Pancreas (tissue), 10 donors: ENCODE data around the gene CRELD1. TPM values are rescaled to one million over a fixed set of nuclear protein-coding genes. Genes with fewer than 3 reads are reported as not detected.
A peak's percentile ranks its signal among the peaks of the same experiment; 100 is the strongest.

ENCODE experiments used
- ATAC-seq, 4 donors: fragments of 200-7000 bp; cut with Tn5 transposase; one replicate each; pipeline versions ENCODE4 v1.8.0 to v1.9.1; 2020; ENCODE audit warnings: mild to moderate bottlenecking in 4 of 4, moderate library complexity in 4 of 4
- DNase-seq, 6 donors: peaks; one replicate each; pipeline ENCODE4 v3.0.0-alpha.2; 2020
- FAIRE-seq: peaks from 2 replicates; lab custom pipeline; 2012; peaks lifted over from hg19 to GRCh38; lab: Jason Lieb, UNC
- H3K27ac ChIP-seq, 4 donors: fragments of 200-600 bp; sonication (generic); 1 replicate in 3 of 4; 2 replicates in 1 of 4; pipeline versions ENCODE4 v1.5.0 to v1.8.0; 2020
- H3K27me3 ChIP-seq, 4 donors: fragments of 200-600 bp; one replicate each; pipeline ENCODE4 v1.8.0; 2021
- H3K36me3 ChIP-seq, 3 donors: fragments of 200-600 bp; sonication (generic) in 1 of 3; one replicate each; pipeline versions ENCODE4 v1.5.0 to v1.8.0; 2020 to 2021
- H3K4me1 ChIP-seq, 3 donors: fragments of 200-600 bp; one replicate each; pipeline ENCODE4 v1.8.0; 2021
- H3K4me3 ChIP-seq, 4 donors: fragments of 200-600 bp; sonication (generic) in 2 of 4; one replicate each; pipeline versions ENCODE4 v1.5.0 to v1.8.0; 2020 to 2021
- H3K9me3 ChIP-seq, 4 donors: fragments of 200-600 bp; one replicate each; pipeline ENCODE4 v1.8.0; 2021
- WGBS, 2 donors: extraction: QIAGEN DNeasy Blood & Tissue Kit; methylation state at CpG; one replicate each; pipeline ENCODE4 v1.1.7; 2013; 5-methylcytosine and 5-hydroxymethylcytosine counted together
- intact Hi-C, 3 donors: fragments of 100-400 bp; cut with DNase I; formaldehyde crosslinking; loops; one replicate each; pipeline versions ENCODE4 v1.11.1 to v1.14.2; 2022
- polyA plus RNA-seq, 2 donors: library from polyadenylated mRNA; stranded (reverse); fragments of 200-250 nt; gene quantifications; one replicate each; pipeline ENCODE4 v1.2.3, GENCODE V29; 2013
- total RNA-seq, 6 donors: library from RNA; stranded (reverse); fragmentation: NEBNext Ultra II Directional in 4 of 6; extraction: Animal tissue kit (Norgen Biotek cat#: 25700) in 4 of 6; gene quantifications; one replicate each; pipeline versions ENCODE4 v1.2.1 to v1.2.4, GENCODE V29; 2021 to 2023
- TF ChIP-seq, protein P1 (sequence below), 4 donors: fragments of 200-600 bp; sonication (generic) in 3 of 4; IDR thresholded peaks; one replicate each; pipeline versions ENCODE4 v1.5.0 to v1.8.0; 2021; ENCODE audit warnings: antibody characterized with exemption in 4 of 4
- donor health status: healthy with polysubstance abuse.
- donor health status: DM: no; HTN: no; CAD: no; lungs with moderate emphysema.
- donor health status: DM: no; HTN: no; CAD: no.
- donor health status: control.
- donor health status: control.
- donor health status: Bipolar disorder and iron deficiency.
- donor health status: DM: yes; HTN: yes; CAD: no.
- donor health status: DM: no; HTN: no; CAD: no.
- donor health status: DM: no; HTN: no; CAD: no.
- donor health status: DM: yes; HTN: yes; CAD: no.

The CRELD1 gene
- total and polyA plus RNA-seq, 8 donors = 11.3 to 45.9 (median 13.9) TPM

DNA sequence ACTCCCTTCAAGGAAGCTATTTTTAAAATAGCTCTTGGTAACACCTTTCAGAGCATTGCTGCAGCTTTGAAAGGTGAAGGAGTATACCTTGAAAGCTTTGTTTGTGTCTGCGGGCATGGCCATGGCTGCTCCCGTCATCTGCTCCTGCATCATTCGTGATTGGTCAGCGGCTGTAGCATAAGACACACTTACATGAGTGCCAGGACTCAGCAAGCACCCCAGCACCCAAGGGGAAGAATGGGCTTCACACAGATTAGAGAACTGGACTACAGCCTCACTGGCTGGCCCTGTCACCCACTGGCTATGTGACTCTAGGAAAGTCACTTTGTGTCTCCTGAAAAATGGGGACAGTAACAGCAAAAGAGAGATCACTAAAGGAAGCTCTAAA is 36.0 kb downstream of the CRELD1 start:
- no peak overlapping the region for H3K27ac ChIP-seq
- ATAC-seq (no peak), DNase-seq (peak in 1 of 6 donors; percentile 17), FAIRE-seq (no peak)
- H3K9me3 ChIP-seq = no peaks in the 10 kb centered on the region
- H3K27me3 ChIP-seq = no peaks in the 10 kb centered on the region
- H3K4me3 ChIP-seq = no peak overlapping the region
- 96 to 97% methylated on average over 4 of the region's 4 CpGs for WGBS, 2 donors
- intact Hi-C loops = no loop called here
- H3K4me1 ChIP-seq = no peaks in the 10 kb centered on the region
- H3K36me3 ChIP-seq = peaks cover 0 to 43% (median 16%) of the 10 kb centered on the region in 3 donors
- TF ChIP-seq, protein P1, sequence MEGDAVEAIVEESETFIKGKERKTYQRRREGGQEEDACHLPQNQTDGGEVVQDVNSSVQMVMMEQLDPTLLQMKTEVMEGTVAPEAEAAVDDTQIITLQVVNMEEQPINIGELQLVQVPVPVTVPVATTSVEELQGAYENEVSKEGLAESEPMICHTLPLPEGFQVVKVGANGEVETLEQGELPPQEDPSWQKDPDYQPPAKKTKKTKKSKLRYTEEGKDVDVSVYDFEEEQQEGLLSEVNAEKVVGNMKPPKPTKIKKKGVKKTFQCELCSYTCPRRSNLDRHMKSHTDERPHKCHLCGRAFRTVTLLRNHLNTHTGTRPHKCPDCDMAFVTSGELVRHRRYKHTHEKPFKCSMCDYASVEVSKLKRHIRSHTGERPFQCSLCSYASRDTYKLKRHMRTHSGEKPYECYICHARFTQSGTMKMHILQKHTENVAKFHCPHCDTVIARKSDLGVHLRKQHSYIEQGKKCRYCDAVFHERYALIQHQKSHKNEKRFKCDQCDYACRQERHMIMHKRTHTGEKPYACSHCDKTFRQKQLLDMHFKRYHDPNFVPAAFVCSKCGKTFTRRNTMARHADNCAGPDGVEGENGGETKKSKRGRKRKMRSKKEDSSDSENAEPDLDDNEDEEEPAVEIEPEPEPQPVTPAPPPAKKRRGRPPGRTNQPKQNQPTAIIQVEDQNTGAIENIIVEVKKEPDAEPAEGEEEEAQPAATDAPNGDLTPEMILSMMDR (IDR thresholded peaks at IDR 0.05) = no peak

DNA sequence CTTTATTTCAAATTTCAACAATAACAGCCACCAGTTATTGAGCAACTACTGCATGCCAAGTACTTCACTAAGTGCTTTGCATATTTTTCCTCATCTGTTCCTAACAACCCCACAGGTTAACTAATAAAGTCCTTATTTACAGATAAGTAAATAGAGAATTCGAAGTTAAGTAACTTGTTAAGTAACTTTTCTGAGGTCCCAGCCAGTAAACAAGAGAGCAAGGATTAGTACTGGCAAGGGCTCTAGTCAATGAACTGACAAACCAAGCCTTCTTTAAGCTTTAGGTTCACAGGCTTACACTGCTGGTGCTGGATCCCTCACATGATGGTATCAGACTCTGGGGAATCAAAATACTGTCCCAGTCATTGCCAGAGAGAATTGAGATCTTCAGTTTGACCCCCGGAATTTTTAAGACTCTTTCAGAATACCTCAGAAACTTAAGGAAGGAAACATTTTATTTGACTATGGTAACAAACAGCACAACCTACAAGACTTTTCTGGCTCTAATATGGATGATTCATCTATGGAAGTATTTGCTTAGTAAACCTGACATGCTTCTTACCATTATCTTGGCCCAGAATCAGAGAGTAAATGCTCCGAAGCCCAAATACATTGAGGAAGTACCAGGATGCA is 36.5 kb downstream of the CRELD1 start:
- Histone ChIP-seq H3K36me3 (peaks cover 0 to 43% (median 16%) of the 10 kb centered on the region in 3 donors), H3K9me3 (no peaks in the 10 kb centered on the region), H3K27ac (no peak overlapping the region), H3K4me1 (no peaks in the 10 kb centered on the region), H3K27me3 (no peaks in the 10 kb centered on the region), H3K4me3 (no peak overlapping the region)
- intact Hi-C loops = no loop called here
- ATAC-seq (peak in 1 of 4 donors; percentile 45), DNase-seq (no peak), FAIRE-seq (no peak)
- TF ChIP-seq, protein P1 (IDR thresholded peaks at IDR 0.05) = no peak
- WGBS, 2 donors = 74 to 78% methylated on average over 3 of the region's 3 CpGs

DNA sequence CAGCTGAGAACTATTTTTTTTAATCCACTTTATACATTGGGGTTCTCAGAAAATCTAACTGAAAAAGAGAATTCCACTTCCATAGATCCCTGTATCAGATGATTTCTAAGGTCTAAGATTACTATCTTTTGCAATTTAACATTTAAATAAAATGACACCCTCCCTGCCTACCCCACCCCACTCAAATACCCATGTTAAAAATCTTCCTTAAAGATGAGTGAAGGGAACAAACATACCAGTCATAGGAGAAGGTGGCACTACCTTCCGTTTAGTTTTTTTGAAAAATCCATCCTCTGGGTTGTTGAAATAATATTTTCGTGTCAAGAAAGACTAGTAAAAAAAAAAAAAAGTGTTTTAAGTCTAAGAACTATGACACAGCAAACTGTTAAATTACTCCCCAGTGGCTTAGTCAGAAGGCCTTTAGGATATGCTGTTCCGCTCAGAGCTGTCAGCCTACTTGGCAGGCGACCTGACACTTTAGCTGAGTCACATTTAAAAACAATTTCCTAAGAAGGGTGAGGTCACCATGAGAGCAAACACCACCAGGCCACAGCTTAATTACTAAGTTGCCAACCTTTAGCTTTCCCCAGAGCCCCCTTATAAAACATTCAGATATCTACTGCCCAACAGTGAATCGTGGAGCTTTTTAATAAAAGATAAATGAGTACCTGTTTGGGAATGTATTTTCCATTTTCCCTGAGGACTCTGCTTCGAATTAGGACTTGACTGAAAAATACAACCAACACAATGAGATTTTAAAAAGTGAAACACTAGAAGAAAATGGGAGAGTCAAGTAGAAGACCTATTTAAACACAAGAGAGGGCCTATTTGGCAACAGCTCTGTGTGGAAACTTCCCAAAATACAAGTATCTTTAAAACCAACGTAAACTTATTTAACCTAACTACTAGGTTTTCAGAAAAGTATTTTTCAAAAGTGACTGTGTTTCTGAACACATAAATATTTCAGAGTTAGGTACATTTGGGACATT is 43.4 kb downstream of the CRELD1 start:
- peak in 4 of 6 donors; percentile 76 to 86 (median 80) for DNase-seq
- peaks cover 3 to 14% (median 11%) of the 10 kb centered on the region in 3 donors for H3K4me1 ChIP-seq
- H3K4me3 ChIP-seq = no peak overlapping the region
- H3K27me3 ChIP-seq = no peaks in the 10 kb centered on the region
- FAIRE-seq = peak; percentile 51
- H3K36me3 ChIP-seq = peaks cover 0 to 10% (median 5%) of the 10 kb centered on the region in 3 donors
- peak overlapping the region in 3 of 4 donors; percentile 30 to 67 (median 44) for H3K27ac ChIP-seq
- intact Hi-C loops = no loop called here
- TF ChIP-seq, protein P1 (IDR thresholded peaks at IDR 0.05) = no peak
- WGBS, 2 donors = 33 to 43% methylated on average over 7 of the region's 7 CpGs
- peak; percentile 99 to 100 (median 100) for ATAC-seq
- H3K9me3 ChIP-seq = no peaks in the 10 kb centered on the region

DNA sequence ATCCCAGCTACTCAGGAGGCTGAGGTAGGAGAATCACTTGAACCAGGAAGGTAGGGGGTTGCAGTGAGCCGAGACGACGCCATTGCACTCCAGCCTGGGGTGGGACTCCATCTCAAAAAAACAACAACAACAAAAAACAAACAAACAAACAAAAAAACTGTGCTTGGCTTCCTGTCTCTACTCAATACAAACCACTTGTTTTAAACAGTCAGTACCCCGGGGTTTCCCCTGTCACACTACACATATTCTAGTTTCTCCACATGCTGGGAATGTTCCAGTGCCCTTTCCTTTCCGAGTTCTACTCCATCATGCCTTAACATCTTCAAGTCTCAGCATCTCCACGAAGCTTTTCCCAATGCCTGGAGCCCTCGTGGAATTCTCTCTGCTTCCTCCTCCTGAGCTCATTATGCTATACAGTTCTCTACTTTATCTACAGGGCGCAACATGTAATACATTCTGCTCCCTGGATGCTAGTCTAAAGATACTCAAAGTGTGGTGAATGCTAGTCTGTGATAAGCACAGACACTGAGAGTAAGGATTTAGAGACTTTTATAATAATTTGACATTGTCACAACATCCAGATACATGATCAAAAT is 45.2 kb downstream of the CRELD1 start:
- FAIRE-seq (no peak), ATAC-seq (no peak), DNase-seq (no peak)
- Histone ChIP-seq H3K4me1 (peaks cover 3 to 14% (median 11%) of the 10 kb centered on the region in 3 donors), H3K9me3 (no peaks in the 10 kb centered on the region), H3K27me3 (no peaks in the 10 kb centered on the region), H3K27ac (no peak overlapping the region), H3K36me3 (peaks cover 0 to 5% (median 4%) of the 10 kb centered on the region in 3 donors), H3K4me3 (no peak overlapping the region)
- intact Hi-C loops = no loop called here
- 85 to 89% methylated on average over 8 of the region's 8 CpGs for WGBS, 2 donors
- TF ChIP-seq, protein P1 (IDR thresholded peaks at IDR 0.05) = no peak
